PC-3 (cell line): Measurements from ENCODE around the gene SPATA20.

Experiments used
- EZH2 ChIP-seq: fragments of 300-600 bp; sonication (generic); IDR thresholded peaks from one replicate; pipeline ENCODE4 v1.6.1; 2017; ENCODE audit warnings: antibody characterized with exemption, mild to moderate bottlenecking, low read length; ENCODE audit not compliant: unreplicated experiment
- TF ChIP-seq, protein P1 (sequence below): fragments of 300-600 bp; sonication (generic); conservative IDR thresholded peaks from 2 replicates; pipeline ENCODE4 v1.5.1; 2017; ENCODE audit warnings: antibody characterized with exemption, low read depth, mild to moderate bottlenecking, low read length

DNA sequence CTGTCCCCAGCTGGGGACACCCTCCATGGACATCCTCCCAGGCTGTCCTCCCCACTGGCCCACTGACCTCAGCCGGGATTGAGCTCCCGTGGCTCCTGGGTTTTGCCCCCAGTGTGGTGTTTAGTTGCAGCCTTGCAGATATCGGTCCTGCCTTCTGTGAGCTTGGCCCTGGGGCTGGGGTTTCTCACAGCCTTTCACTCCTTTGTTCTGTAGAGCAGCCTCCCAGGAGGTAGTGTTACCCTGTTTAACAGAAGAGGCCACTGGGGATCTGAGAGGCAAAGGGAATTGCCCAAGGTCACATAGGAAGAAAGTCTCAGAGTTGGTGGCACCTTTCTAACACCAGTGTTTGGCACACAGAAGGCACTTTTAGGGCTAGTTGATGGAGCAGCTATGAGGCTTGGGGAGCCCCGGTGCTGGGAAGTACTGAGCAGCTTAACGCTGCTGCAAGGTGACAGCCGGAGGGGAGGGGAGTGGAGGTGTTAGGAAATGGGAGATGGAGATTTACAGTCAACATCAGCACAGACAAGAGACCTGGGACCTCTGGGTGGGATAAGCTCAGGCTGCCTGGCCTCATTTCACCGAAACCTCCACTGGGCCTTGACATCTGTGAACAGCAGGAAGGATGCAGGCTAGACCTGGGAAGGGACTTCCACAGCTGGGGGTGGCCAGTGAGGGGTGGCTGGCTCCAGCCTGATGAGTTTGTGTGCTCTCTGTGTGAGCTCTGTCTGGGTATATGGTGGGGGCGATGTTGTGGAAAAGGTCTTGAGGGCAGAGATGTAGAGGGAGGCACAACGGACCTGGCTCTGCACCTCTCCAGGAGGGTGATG, 39.7 kb downstream of the SPATA20 start:
- TF ChIP-seq, protein P1, sequence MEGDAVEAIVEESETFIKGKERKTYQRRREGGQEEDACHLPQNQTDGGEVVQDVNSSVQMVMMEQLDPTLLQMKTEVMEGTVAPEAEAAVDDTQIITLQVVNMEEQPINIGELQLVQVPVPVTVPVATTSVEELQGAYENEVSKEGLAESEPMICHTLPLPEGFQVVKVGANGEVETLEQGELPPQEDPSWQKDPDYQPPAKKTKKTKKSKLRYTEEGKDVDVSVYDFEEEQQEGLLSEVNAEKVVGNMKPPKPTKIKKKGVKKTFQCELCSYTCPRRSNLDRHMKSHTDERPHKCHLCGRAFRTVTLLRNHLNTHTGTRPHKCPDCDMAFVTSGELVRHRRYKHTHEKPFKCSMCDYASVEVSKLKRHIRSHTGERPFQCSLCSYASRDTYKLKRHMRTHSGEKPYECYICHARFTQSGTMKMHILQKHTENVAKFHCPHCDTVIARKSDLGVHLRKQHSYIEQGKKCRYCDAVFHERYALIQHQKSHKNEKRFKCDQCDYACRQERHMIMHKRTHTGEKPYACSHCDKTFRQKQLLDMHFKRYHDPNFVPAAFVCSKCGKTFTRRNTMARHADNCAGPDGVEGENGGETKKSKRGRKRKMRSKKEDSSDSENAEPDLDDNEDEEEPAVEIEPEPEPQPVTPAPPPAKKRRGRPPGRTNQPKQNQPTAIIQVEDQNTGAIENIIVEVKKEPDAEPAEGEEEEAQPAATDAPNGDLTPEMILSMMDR = no peak
- TF ChIP-seq EZH2 = no peak
